ENCODE data around the gene PPP2R5C.

PPP2R5C gene

GRCh38 chr14:101821528-101821927, 60.0 kb downstream of the PPP2R5C start:
- POLR2A ChIA-PET (ENCODE audit: low non-redundant PET) = no interaction called here
- CTCF ChIA-PET = no interaction called here
- no peak for DNase-seq (ENCODE audit: low spot score)
- TF ChIP-seq CTCF (conservative IDR thresholded peaks at IDR 0.05; ENCODE audit: low read depth) = no peak
- H3K27ac ChIP-seq = no peak overlapping the region

GRCh38 chr14:101823066-101823465, 61.6 kb downstream of the PPP2R5C start:
- H3K27ac ChIP-seq = no peak overlapping the region
- ChIA-PET CTCF (no interaction called here), POLR2A (ENCODE audit: low non-redundant PET) (no interaction called here)
- TF ChIP-seq CTCF (conservative IDR thresholded peaks at IDR 0.05; ENCODE audit: low read depth) = no peak
- DNase-seq (ENCODE audit: low spot score) = no peak

GRCh38 chr14:101823511-101824120, 62.1 kb downstream of the PPP2R5C start:
- H3K27ac ChIP-seq = no peak overlapping the region
- DNase-seq (ENCODE audit: low spot score) = no peak
- POLR2A ChIA-PET (ENCODE audit: low non-redundant PET) = no interaction called here
- no peak for TF ChIP-seq CTCF (conservative IDR thresholded peaks at IDR 0.05; ENCODE audit: low read depth)
- CTCF ChIA-PET = no interaction called here

GRCh38 chr14:101824339-101824727, 62.8 kb downstream of the PPP2R5C start:
- POLR2A ChIA-PET (ENCODE audit: low non-redundant PET) = no interaction called here
- TF ChIP-seq CTCF (conservative IDR thresholded peaks at IDR 0.05; ENCODE audit: low read depth) = no peak
- DNase-seq (ENCODE audit: low spot score) = no peak
- no peak overlapping the region for H3K27ac ChIP-seq
- CTCF ChIA-PET = no interaction called here

- POLR2A ChIA-PET (ENCODE audit: low non-redundant PET) = no interaction called here
- no peak for TF ChIP-seq CTCF (conservative IDR thresholded peaks at IDR 0.05; ENCODE audit: low read depth)
- DNase-seq (ENCODE audit: low spot score) = no peak
- CTCF ChIA-PET = interaction anchor here (0.6 to 1.6 kb wide), 2 partner anchors 19 to 891 kb away, joined by 3 read pairs; no protein-coding TSS in a partner anchor
- H3K27ac ChIP-seq = no peak overlapping the region
Measured at GRCh38 chr14:101825797-101826196, 64.3 kb downstream of the PPP2R5C start.

GRCh38 chr14:101826351-101826750, 64.8 kb downstream of the PPP2R5C start:
- POLR2A ChIA-PET (ENCODE audit: low non-redundant PET) = no interaction called here
- CTCF ChIA-PET = interaction anchor here (0.6 to 1.6 kb wide), 2 partner anchors 18 to 891 kb away, joined by 3 read pairs; no protein-coding TSS in a partner anchor
- no peak for DNase-seq (ENCODE audit: low spot score)
- no peak overlapping the region for H3K27ac ChIP-seq
- TF ChIP-seq CTCF (conservative IDR thresholded peaks at IDR 0.05; ENCODE audit: low read depth) = no peak
